ENCODE data around the gene LRRD1. TPM values are rescaled to one million over a fixed set of nuclear protein-coding genes. Genes with fewer than 3 reads are reported as not detected.

Gene LRRD1
- total and polyA plus RNA-seq, 9 of the 15 experiments (the other 6 are each of a cell fraction or from before 2014, with no cell fraction given) = 0.07 to 0.15 TPM; not detected in 7

DNA sequence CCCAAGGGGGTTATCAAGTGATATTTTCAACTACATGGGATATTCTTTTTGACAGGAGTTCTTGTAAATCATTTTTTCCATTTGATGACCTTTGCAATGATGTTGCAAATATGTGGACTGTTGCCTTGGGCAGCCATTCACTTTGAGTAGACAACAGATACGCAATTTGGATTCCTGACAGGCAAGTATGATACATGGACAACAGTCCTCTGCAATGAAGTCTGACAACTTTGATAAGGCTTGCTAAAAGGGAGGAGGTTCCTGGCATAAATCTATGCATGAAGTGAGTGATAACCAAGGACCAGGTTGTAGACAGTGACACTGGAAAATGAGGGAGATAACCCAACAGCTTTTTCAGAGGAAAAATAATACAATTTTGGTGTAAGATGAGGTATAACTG is 17.7 kb downstream of the LRRD1 start (continued):
- TF ChIP-seq, protein P1, sequence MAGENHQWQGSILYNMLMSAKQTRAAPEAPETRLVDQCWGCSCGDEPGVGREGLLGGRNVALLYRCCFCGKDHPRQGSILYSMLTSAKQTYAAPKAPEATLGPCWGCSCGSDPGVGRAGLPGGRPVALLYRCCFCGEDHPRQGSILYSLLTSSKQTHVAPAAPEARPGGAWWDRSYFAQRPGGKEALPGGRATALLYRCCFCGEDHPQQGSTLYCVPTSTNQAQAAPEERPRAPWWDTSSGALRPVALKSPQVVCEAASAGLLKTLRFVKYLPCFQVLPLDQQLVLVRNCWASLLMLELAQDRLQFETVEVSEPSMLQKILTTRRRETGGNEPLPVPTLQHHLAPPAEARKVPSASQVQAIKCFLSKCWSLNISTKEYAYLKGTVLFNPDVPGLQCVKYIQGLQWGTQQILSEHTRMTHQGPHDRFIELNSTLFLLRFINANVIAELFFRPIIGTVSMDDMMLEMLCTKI (IDR thresholded peaks at IDR 0.05; ENCODE audit: partially characterized antibody) = no peak
- no peak for TF ChIP-seq ASH1L (IDR thresholded peaks at IDR 0.05; ENCODE audit: borderline replicate concordance, low read depth, partially characterized antibody)
- no peak for TF ChIP-seq FOS (IDR thresholded peaks at IDR 0.05; ENCODE audit: extremely low read depth, insufficient read length)
- TF ChIP-seq, protein P2, sequence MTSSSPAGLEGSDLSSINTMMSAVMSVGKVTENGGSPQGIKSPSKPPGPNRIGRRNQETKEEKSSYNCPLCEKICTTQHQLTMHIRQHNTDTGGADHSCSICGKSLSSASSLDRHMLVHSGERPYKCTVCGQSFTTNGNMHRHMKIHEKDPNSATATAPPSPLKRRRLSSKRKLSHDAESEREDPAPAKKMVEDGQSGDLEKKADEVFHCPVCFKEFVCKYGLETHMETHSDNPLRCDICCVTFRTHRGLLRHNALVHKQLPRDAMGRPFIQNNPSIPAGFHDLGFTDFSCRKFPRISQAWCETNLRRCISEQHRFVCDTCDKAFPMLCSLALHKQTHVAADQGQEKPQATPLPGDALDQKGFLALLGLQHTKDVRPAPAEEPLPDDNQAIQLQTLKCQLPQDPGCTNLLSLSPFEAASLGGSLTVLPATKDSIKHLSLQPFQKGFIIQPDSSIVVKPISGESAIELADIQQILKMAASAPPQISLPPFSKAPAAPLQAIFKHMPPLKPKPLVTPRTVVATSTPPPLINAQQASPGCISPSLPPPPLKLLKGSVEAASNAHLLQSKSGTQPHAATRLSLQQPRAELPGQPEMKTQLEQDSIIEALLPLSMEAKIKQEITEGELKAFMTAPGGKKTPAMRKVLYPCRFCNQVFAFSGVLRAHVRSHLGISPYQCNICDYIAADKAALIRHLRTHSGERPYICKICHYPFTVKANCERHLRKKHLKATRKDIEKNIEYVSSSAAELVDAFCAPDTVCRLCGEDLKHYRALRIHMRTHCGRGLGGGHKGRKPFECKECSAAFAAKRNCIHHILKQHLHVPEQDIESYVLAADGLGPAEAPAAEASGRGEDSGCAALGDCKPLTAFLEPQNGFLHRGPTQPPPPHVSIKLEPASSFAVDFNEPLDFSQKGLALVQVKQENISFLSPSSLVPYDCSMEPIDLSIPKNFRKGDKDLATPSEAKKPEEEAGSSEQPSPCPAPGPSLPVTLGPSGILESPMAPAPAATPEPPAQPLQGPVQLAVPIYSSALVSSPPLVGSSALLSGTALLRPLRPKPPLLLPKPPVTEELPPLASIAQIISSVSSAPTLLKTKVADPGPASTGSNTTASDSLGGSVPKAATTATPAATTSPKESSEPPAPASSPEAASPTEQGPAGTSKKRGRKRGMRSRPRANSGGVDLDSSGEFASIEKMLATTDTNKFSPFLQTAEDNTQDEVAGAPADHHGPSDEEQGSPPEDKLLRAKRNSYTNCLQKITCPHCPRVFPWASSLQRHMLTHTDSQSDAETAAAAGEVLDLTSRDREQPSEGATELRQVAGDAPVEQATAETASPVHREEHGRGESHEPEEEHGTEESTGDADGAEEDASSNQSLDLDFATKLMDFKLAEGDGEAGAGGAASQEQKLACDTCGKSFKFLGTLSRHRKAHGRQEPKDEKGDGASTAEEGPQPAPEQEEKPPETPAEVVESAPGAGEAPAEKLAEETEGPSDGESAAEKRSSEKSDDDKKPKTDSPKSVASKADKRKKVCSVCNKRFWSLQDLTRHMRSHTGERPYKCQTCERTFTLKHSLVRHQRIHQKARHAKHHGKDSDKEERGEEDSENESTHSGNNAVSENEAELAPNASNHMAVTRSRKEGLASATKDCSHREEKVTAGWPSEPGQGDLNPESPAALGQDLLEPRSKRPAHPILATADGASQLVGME (CRISPR knock-in tag; IDR thresholded peaks at IDR 0.05) = no peak
- peak; percentile 99 for TF ChIP-seq MEIS2 (IDR thresholded peaks at IDR 0.05; ENCODE audit: partially characterized antibody)
- TF ChIP-seq, protein P3, sequence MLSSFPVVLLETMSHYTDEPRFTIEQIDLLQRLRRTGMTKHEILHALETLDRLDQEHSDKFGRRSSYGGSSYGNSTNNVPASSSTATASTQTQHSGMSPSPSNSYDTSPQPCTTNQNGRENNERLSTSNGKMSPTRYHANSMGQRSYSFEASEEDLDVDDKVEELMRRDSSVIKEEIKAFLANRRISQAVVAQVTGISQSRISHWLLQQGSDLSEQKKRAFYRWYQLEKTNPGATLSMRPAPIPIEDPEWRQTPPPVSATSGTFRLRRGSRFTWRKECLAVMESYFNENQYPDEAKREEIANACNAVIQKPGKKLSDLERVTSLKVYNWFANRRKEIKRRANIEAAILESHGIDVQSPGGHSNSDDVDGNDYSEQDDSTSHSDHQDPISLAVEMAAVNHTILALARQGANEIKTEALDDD (IDR thresholded peaks at IDR 0.05) = peak; percentile 32; the same call in 1 of the 2 replicates
- TF ChIP-seq CHD2 (IDR thresholded peaks at IDR 0.05; ENCODE audit: low read depth, low read length) = no peak
- TF ChIP-seq, protein P4, sequence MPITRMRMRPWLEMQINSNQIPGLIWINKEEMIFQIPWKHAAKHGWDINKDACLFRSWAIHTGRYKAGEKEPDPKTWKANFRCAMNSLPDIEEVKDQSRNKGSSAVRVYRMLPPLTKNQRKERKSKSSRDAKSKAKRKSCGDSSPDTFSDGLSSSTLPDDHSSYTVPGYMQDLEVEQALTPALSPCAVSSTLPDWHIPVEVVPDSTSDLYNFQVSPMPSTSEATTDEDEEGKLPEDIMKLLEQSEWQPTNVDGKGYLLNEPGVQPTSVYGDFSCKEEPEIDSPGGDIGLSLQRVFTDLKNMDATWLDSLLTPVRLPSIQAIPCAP (CRISPR knock-in tag; IDR thresholded peaks at IDR 0.05; ENCODE audit: borderline replicate concordance) = no peak
- no peak for TF ChIP-seq ZBED1 (IDR thresholded peaks at IDR 0.05)
- TF ChIP-seq MYNN (IDR thresholded peaks at IDR 0.05) = no peak
- TF ChIP-seq MYNN (CRISPR knock-in tag; IDR thresholded peaks at IDR 0.05) = no peak
- TF ChIP-seq, protein P5, sequence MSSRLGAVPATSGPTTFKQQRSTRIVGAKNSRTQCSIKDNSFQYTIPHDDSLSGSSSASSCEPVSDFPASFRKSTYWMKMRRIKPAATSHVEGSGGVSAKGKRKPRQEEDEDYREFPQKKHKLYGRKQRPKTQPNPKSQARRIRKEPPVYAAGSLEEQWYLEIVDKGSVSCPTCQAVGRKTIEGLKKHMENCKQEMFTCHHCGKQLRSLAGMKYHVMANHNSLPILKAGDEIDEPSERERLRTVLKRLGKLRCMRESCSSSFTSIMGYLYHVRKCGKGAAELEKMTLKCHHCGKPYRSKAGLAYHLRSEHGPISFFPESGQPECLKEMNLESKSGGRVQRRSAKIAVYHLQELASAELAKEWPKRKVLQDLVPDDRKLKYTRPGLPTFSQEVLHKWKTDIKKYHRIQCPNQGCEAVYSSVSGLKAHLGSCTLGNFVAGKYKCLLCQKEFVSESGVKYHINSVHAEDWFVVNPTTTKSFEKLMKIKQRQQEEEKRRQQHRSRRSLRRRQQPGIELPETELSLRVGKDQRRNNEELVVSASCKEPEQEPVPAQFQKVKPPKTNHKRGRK (tag; IDR thresholded peaks at IDR 0.05) = no peak
- no peak for TF ChIP-seq SRSF3 (IDR thresholded peaks at IDR 0.05; ENCODE audit: insufficient read depth, low read length)
- TF ChIP-seq, protein P6, sequence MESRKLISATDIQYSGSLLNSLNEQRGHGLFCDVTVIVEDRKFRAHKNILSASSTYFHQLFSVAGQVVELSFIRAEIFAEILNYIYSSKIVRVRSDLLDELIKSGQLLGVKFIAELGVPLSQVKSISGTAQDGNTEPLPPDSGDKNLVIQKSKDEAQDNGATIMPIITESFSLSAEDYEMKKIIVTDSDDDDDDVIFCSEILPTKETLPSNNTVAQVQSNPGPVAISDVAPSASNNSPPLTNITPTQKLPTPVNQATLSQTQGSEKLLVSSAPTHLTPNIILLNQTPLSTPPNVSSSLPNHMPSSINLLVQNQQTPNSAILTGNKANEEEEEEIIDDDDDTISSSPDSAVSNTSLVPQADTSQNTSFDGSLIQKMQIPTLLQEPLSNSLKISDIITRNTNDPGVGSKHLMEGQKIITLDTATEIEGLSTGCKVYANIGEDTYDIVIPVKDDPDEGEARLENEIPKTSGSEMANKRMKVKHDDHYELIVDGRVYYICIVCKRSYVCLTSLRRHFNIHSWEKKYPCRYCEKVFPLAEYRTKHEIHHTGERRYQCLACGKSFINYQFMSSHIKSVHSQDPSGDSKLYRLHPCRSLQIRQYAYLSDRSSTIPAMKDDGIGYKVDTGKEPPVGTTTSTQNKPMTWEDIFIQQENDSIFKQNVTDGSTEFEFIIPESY (CRISPR knock-in tag; IDR thresholded peaks at IDR 0.05) = no peak
- TF ChIP-seq MYC (IDR thresholded peaks at IDR 0.05; ENCODE audit: low read depth, low read length) = no peak
- no peak for TF ChIP-seq MYC (CRISPR knock-in tag; IDR thresholded peaks at IDR 0.05; ENCODE audit: borderline replicate concordance, low read depth)

Measured in K562 (cell line).